ENCODE data around the gene IL31RA.

GRCh38 chr5:55908804-55909203 lies 57.6 kb downstream of the IL31RA start:
- TF ChIP-seq CTCF (conservative IDR thresholded peaks at IDR 0.05 in 1 of 2, IDR thresholded peaks at IDR 0.05 in 1 of 2; ENCODE audit: extremely low read depth in 1 of 2, insufficient read depth in 1 of 2, low read depth in 1 of 2, low read length in 2 of 2) (no peak), EZH2 (IDR thresholded peaks at IDR 0.05; ENCODE audit: borderline replicate concordance, low read length) (no peak)

Data from mammary epithelial cell (primary cell).